Parathyroid adenoma (tissue), 2 donors: ENCODE data around the gene ZMIZ1.
A peak's percentile ranks its signal among the peaks of the same experiment; 100 is the strongest.

ENCODE experiments used
- H2AFZ ChIP-seq: fragments of 300-600 bp; sonication (generic); one replicate; pipeline ENCODE4 v1.7.0; 2017; ENCODE audit warnings: antibody characterized with exemption, mild to moderate bottlenecking
- H3K27ac ChIP-seq: fragments of 300-600 bp; sonication (generic); one replicate; pipeline ENCODE4 v1.7.0; 2017
- H3K27me3 ChIP-seq: fragments of 300-600 bp; sonication (generic); one replicate; pipeline ENCODE4 v1.7.0; 2017; ENCODE audit warnings: low read length; ENCODE audit not compliant: control insufficient read depth, insufficient read depth
- H3K36me3 ChIP-seq: fragments of 300-600 bp; sonication (generic); one replicate; pipeline ENCODE4 v1.7.0; 2017; ENCODE audit warnings: low read length; ENCODE audit not compliant: control insufficient read depth, insufficient read depth
- H3K4me1 ChIP-seq: fragments of 300-600 bp; sonication (generic); one replicate; pipeline ENCODE4 v1.7.0; 2017; ENCODE audit warnings: control low read depth
- H3K4me2 ChIP-seq: fragments of 300-600 bp; sonication (generic); one replicate; pipeline ENCODE4 v1.7.0; 2017; ENCODE audit warnings: low read length
- H3K4me3 ChIP-seq: fragments of 300-600 bp; sonication (generic); one replicate; pipeline ENCODE4 v1.7.0; 2017; ENCODE audit warnings: low read depth, low read length
- H3K79me2 ChIP-seq: fragments of 300-600 bp; sonication (generic); one replicate; pipeline ENCODE4 v1.7.0; 2017; ENCODE audit warnings: control low read depth
- H3K9ac ChIP-seq: fragments of 300-600 bp; sonication (generic); one replicate; pipeline ENCODE4 v1.7.0; 2017; ENCODE audit warnings: mild to moderate bottlenecking
- H3K9me3 ChIP-seq: fragments of 300-600 bp; sonication (generic); one replicate; pipeline ENCODE4 v1.7.0; 2017; ENCODE audit warnings: low read length; ENCODE audit not compliant: control insufficient read depth
- TF ChIP-seq, protein P1 (sequence below): fragments of 300-600 bp; sonication (generic); IDR thresholded peaks from one replicate; pipeline ENCODE4 v1.7.0; 2017; ENCODE audit warnings: antibody characterized with exemption, mild to moderate bottlenecking
- donor health status: primary hyperparathyroidism.

The ZMIZ1 gene

DNA sequence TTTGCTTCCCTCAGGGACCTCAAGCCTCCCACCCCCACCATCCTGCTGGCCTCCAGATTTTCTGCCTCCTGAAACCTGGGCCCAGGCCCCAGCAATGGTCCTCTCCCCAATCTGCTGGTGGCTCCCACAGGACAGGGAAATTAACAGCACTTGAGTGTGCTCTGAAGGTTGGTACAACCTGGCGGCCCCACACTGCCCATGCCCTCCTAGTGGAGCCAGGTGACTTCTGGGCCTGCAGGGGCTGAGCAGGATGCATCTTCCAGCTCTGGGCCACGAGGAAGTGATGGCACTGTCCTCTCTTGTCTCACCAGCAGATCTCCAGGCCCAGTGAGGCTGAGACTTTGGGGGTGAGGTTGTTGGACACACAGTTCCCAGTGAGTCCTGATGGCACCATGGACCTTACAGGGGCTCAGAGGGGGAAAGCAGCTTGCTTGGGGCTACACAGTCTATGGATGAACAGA is 3.6 kb upstream of the ZMIZ1 start:
- no peaks in the 10 kb centered on the region for H3K36me3 ChIP-seq

GRCh38 chr10:79065853-79066252 is 2.9 kb upstream of the ZMIZ1 start:
- no peaks in the 10 kb centered on the region for H3K79me2 ChIP-seq
- no peak overlapping the region for H3K27ac ChIP-seq
- TF ChIP-seq, protein P1, sequence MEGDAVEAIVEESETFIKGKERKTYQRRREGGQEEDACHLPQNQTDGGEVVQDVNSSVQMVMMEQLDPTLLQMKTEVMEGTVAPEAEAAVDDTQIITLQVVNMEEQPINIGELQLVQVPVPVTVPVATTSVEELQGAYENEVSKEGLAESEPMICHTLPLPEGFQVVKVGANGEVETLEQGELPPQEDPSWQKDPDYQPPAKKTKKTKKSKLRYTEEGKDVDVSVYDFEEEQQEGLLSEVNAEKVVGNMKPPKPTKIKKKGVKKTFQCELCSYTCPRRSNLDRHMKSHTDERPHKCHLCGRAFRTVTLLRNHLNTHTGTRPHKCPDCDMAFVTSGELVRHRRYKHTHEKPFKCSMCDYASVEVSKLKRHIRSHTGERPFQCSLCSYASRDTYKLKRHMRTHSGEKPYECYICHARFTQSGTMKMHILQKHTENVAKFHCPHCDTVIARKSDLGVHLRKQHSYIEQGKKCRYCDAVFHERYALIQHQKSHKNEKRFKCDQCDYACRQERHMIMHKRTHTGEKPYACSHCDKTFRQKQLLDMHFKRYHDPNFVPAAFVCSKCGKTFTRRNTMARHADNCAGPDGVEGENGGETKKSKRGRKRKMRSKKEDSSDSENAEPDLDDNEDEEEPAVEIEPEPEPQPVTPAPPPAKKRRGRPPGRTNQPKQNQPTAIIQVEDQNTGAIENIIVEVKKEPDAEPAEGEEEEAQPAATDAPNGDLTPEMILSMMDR, result no peak

More for the DNA sequence above, 3.6 kb upstream of the ZMIZ1 start:
- H3K27me3 ChIP-seq, result no peaks in the 10 kb centered on the region
- H3K9ac ChIP-seq, result no peak overlapping the region
- TF ChIP-seq, protein P1, result no peak
- H3K9me3 ChIP-seq, result no peaks in the 10 kb centered on the region
- H3K4me3 ChIP-seq, result no peak overlapping the region
- H3K27ac ChIP-seq, result no peak overlapping the region
- H3K4me1 ChIP-seq, result peaks cover 12% of the 10 kb centered on the region
- H3K4me2 ChIP-seq, result no peak overlapping the region
- H3K79me2 ChIP-seq, result no peaks in the 10 kb centered on the region
- H2AFZ ChIP-seq, result no peak overlapping the region

DNA sequence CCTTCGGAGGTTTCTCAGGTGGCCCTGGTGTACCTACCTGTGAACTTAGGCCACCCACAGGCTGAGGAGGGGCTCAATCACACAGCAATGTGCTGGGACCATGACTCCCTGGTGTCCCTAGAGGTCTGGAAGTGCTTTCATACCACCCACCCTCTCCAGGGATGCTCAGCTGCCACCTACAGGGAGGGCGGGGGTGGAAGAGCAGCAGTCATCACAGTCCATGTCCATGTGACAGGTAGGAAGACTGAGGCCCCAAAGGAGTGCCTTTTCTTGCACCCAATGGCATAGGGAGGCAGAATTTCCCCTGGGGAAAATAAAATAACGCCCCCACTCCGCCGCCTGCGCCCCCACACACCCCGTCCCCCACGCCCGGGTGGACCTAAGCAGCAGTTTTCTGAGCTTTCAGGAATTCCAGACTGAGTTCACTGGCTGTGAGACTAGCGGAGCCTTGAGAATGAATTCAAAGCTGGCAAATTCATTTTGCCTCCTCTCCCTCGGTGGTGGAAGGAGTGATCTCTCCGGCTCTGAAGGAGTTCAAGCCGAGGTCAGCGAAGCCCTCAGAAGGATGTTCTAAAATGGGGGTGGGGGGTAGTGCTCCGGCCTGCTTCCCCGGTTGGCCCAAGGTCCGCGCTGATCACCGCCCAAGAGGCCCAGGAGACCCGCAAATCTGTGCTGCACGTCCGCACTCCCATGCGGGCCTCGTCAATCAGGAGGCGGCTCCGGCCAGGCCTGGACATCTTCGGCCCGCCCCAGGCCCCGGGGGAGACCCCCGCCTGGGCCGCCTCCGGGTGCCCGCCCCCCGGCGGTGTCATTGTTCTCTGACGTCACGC is 2.1 kb upstream of the ZMIZ1 start:
- Histone ChIP-seq H3K9ac (no peak overlapping the region), H3K4me3 (peak overlapping the region; percentile 39), H3K27ac (peak overlapping the region; percentile 6), H3K9me3 (no peaks in the 10 kb centered on the region), H3K27me3 (no peaks in the 10 kb centered on the region), H2AFZ (peak overlapping the region; percentile 75), H3K79me2 (no peaks in the 10 kb centered on the region), H3K4me1 (peaks cover 21% of the 10 kb centered on the region), H3K36me3 (no peaks in the 10 kb centered on the region), H3K4me2 (peak overlapping the region; percentile 64)
- TF ChIP-seq, protein P1, result no peak

More at GRCh38 chr10:79065853-79066252, 2.9 kb upstream of the ZMIZ1 start:
- Histone ChIP-seq H2AFZ (no peak overlapping the region), H3K36me3 (no peaks in the 10 kb centered on the region), H3K4me1 (peaks cover 13% of the 10 kb centered on the region), H3K4me3 (no peak overlapping the region), H3K9ac (no peak overlapping the region), H3K9me3 (no peaks in the 10 kb centered on the region), H3K27me3 (no peaks in the 10 kb centered on the region), H3K4me2 (no peak overlapping the region)

GRCh38 chr10:79067241-79068202 is 1.2 kb upstream of the ZMIZ1 start:
- Histone ChIP-seq H3K27ac (no peak overlapping the region), H3K79me2 (peaks cover 5% of the 10 kb centered on the region), H3K4me1 (peaks cover 21% of the 10 kb centered on the region), H3K4me2 (peak overlapping the region; percentile 92), H2AFZ (peak overlapping the region; percentile 74), H3K9me3 (no peaks in the 10 kb centered on the region), H3K4me3 (peak overlapping the region; percentile 60), H3K27me3 (no peaks in the 10 kb centered on the region), H3K9ac (no peak overlapping the region), H3K36me3 (no peaks in the 10 kb centered on the region)
- TF ChIP-seq, protein P1, result peak; percentile 18
